GM21717 (cell line): ENCODE measurements around the gene FARP1.
"Not testable (repeated sequence)": the region's sequence is repeated elsewhere in the genome, so short reads cannot be mapped to it uniquely, and the experiment has no call there.

Source experiments
- ATAC-seq: cut with Tn5 transposase; IDR thresholded peaks from one replicate; pipeline ENCODE4 v1.9.1; 2021; ENCODE audit warnings: mild to moderate bottlenecking, moderate library complexity; ENCODE audit not compliant: unreplicated experiment

FARP1 gene

GRCh38 chr13:98222816-98223215 lies 79.9 kb downstream of the FARP1 start:
- no peak for ATAC-seq

- ATAC-seq: no peak
Measured at GRCh38 chr13:98223741-98224140, 80.8 kb downstream of the FARP1 start.

- no peak for ATAC-seq
Measured at GRCh38 chr13:98224557-98224956, 81.7 kb downstream of the FARP1 start.

GRCh38 chr13:98225036-98225940 lies 82.4 kb downstream of the FARP1 start:
- no peak for ATAC-seq

GRCh38 chr13:98226496-98226895 lies 83.6 kb downstream of the FARP1 start:
- ATAC-seq: no peak

- no peak for ATAC-seq
Measured at GRCh38 chr13:98228661-98229341, 85.9 kb downstream of the FARP1 start.

- ATAC-seq: not testable (repeated sequence)
Measured at GRCh38 chr13:98230762-98231161, 87.9 kb downstream of the FARP1 start.

GRCh38 chr13:98232456-98232855 lies 89.6 kb downstream of the FARP1 start:
- ATAC-seq: no peak

GRCh38 chr13:98233127-98233526 lies 90.2 kb downstream of the FARP1 start:
- no peak for ATAC-seq

GRCh38 chr13:98234348-98234747 lies 91.5 kb downstream of the FARP1 start:
- ATAC-seq: no peak

- no peak for ATAC-seq
Measured at GRCh38 chr13:98236197-98236596, 93.3 kb downstream of the FARP1 start.

GRCh38 chr13:98237331-98237730 lies 94.4 kb downstream of the FARP1 start:
- no peak for ATAC-seq

GRCh38 chr13:98239162-98240076 lies 96.5 kb downstream of the FARP1 start:
- no peak for ATAC-seq

- no peak for ATAC-seq
Measured at GRCh38 chr13:98240135-98240534, 97.2 kb downstream of the FARP1 start.

GRCh38 chr13:98240974-98241373 lies 98.1 kb downstream of the FARP1 start:
- ATAC-seq: no peak

GRCh38 chr13:98241976-98242375 lies 99.1 kb downstream of the FARP1 start:
- ATAC-seq: no peak

- no peak for ATAC-seq
Measured at GRCh38 chr13:98242403-98242802, 99.5 kb downstream of the FARP1 start.

GRCh38 chr13:98243929-98244272 lies 101.0 kb downstream of the FARP1 start:
- no peak for ATAC-seq

GRCh38 chr13:98246538-98247172 lies 103.8 kb downstream of the FARP1 start:
- ATAC-seq: no peak

- no peak for ATAC-seq
Measured at GRCh38 chr13:98251708-98252107, 108.8 kb downstream of the FARP1 start.
